Measurements from ENCODE around the gene BZW1.

The BZW1 gene

DNA sequence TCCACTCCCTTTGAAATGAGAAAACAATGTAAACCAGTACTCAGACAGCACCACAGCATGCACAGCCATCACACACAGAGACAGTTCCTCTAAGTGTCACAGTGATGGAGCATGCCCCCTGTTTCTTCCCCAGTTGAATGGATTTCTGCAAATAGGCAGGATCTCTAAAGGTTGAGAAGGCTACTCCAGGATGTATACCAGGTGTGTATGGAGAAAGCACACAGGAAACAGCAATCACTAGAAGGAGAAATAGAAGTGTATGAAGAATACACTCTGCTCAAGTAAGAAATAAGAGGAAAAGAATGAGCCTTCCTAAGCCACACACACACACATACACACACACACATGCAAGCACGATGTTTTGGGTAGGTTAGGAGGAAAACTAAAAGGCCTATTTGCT lies 38.6 kb upstream of the BZW1 start:
- H3K4me1 ChIP-seq (ENCODE audit: control insufficient read depth in 2 of 2, insufficient read depth in 1 of 2, low read depth in 1 of 2, low read length in 2 of 2) = no peaks in the 10 kb centered on the region
- peaks cover 0 to 31% (median 0%) of the 10 kb centered on the region in 3 experiments for H3K27me3 ChIP-seq (ENCODE audit: control insufficient read depth in 3 of 3, insufficient read depth in 3 of 3, low read depth in 1 of 3, low read length in 3 of 3)
- no peak overlapping the region for H3K27ac ChIP-seq (replicated peaks; ENCODE audit: low read length)
- no peak overlapping the region for H3K14ac ChIP-seq (ENCODE audit: low read length)
- no peak overlapping the region for H4K8ac ChIP-seq (ENCODE audit: low read depth, low read length)
- H2BK12ac ChIP-seq (ENCODE audit: low read length) = no peak overlapping the region
- H4K91ac ChIP-seq (ENCODE audit: low read depth, low read length, poor library complexity) = no peak overlapping the region
- no peak overlapping the region for H3K23ac ChIP-seq (ENCODE audit: low read depth, low read length, poor library complexity)
- no peak overlapping the region for H2BK120ac ChIP-seq (ENCODE audit: low read depth, low read length)
- no peak overlapping the region for H3K4me3 ChIP-seq (ENCODE audit: low read length in 2 of 2)
- H3K9me3 ChIP-seq (replicated peaks in 1 of 2; ENCODE audit: control insufficient read depth in 2 of 2, insufficient read depth in 1 of 2, low read depth in 1 of 2, low read length in 2 of 2) = no peaks in the 10 kb centered on the region
- H3K18ac ChIP-seq (ENCODE audit: low read length) = no peak overlapping the region
- no peaks in the 10 kb centered on the region for H3K36me3 ChIP-seq (replicated peaks in 1 of 2; ENCODE audit: control insufficient read depth in 2 of 2, insufficient read depth in 2 of 2, low read length in 2 of 2)
- H3K4ac ChIP-seq (ENCODE audit: low read length) = no peak overlapping the region
- no peak overlapping the region for H3K9ac ChIP-seq (ENCODE audit: low read depth, low read length, poor library complexity)
- no CpG with 5 or more reads among the region's 1 CpG for WGBS, 2 donors (ENCODE audit: extremely low coverage in 2 of 2, insufficient read length in 2 of 2, insufficient replicate concordance in 1 of 2)
- no peak overlapping the region for H2BK5ac ChIP-seq (ENCODE audit: low read length)
- H2BK15ac ChIP-seq (ENCODE audit: low read length) = no peak overlapping the region
- no peaks in the 10 kb centered on the region for H3K79me1 ChIP-seq (ENCODE audit: low read depth, low read length)
- DNase-seq (ENCODE audit: low spot score) = no peak
- H3K4me2 ChIP-seq (ENCODE audit: insufficient read depth, low read length, poor library complexity, severe bottlenecking) = no peak overlapping the region
- H2AFZ ChIP-seq (ENCODE audit: low read length) = no peak overlapping the region
- H2AK5ac ChIP-seq (ENCODE audit: low read depth, low read length) = no peak overlapping the region

DNA sequence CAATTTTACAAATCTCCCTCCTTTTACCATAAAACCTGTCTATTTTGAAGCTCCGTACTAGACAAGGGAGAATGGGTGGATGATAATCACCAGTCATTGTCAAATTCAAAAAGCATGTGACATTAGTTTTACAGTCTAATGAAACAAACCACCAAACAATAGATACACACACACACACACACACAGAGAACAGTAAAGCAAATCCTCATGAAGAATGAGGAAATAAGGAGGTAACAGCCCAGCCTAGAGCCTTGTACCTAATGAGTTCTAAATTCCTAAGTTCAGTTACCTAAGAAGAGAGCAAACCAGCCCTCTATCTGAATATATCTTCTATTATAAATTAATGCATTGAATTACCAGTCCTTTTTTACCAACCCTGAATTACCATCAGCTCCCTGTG lies 36.8 kb upstream of the BZW1 start:
- H3K4me2 ChIP-seq (ENCODE audit: insufficient read depth, low read length, poor library complexity, severe bottlenecking) = no peak overlapping the region

DNA sequence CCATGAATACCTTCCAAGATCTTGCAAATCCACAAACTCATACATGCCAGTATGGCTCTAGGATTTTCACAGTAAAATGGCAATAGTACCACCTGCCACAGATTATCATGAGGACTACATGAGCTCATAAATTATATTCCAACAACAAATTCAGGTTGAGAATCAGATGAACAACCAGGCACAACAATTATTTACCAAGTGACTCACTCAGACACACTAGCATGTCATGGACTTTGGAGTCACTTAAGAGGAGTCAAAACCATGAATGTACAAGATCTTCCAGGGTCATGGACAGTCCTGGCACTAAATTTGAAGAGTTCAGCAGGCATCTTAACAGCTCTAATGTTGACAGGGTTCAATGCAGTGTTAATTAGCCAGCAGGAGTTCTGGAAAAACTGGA lies 34.4 kb upstream of the BZW1 start:
- Histone ChIP-seq H3K18ac (ENCODE audit: low read length) (no peak overlapping the region), H3K9ac (ENCODE audit: low read depth, low read length, poor library complexity) (no peak overlapping the region), H4K91ac (ENCODE audit: low read depth, low read length, poor library complexity) (no peak overlapping the region), H2AFZ (ENCODE audit: low read length) (no peak overlapping the region), H3K9me3 (replicated peaks in 1 of 2; ENCODE audit: control insufficient read depth in 2 of 2, insufficient read depth in 1 of 2, low read depth in 1 of 2, low read length in 2 of 2) (no peaks in the 10 kb centered on the region), H3K23ac (ENCODE audit: low read depth, low read length, poor library complexity) (no peak overlapping the region), H3K27ac (replicated peaks; ENCODE audit: low read length) (no peak overlapping the region), H3K36me3 (replicated peaks in 1 of 2; ENCODE audit: control insufficient read depth in 2 of 2, insufficient read depth in 2 of 2, low read length in 2 of 2) (no peaks in the 10 kb centered on the region), H3K14ac (ENCODE audit: low read length) (no peak overlapping the region), H3K4me3 (ENCODE audit: low read length in 2 of 2) (no peak overlapping the region), H3K4me1 (ENCODE audit: control insufficient read depth in 2 of 2, insufficient read depth in 1 of 2, low read depth in 1 of 2, low read length in 2 of 2) (no peaks in the 10 kb centered on the region), H2BK120ac (ENCODE audit: low read depth, low read length) (no peak overlapping the region), H2AK5ac (ENCODE audit: low read depth, low read length) (no peak overlapping the region), H3K27me3 (ENCODE audit: control insufficient read depth in 3 of 3, insufficient read depth in 3 of 3, low read depth in 1 of 3, low read length in 3 of 3) (peaks cover 0 to 32% (median 0%) of the 10 kb centered on the region in 3 experiments), H2BK15ac (ENCODE audit: low read length) (no peak overlapping the region), H3K4ac (ENCODE audit: low read length) (no peak overlapping the region), H4K8ac (ENCODE audit: low read depth, low read length) (no peak overlapping the region), H2BK12ac (ENCODE audit: low read length) (no peak overlapping the region), H2BK5ac (ENCODE audit: low read length) (no peak overlapping the region), H3K79me1 (ENCODE audit: low read depth, low read length) (no peaks in the 10 kb centered on the region), H3K4me2 (ENCODE audit: insufficient read depth, low read length, poor library complexity, severe bottlenecking) (no peak overlapping the region)
- no peak for DNase-seq (ENCODE audit: low spot score)

More for the DNA sequence above, 36.8 kb upstream of the BZW1 start:
- H2BK120ac ChIP-seq (ENCODE audit: low read depth, low read length) = no peak overlapping the region
- H3K27ac ChIP-seq (replicated peaks; ENCODE audit: low read length) = no peak overlapping the region
- H4K8ac ChIP-seq (ENCODE audit: low read depth, low read length) = no peak overlapping the region
- no peak overlapping the region for H3K14ac ChIP-seq (ENCODE audit: low read length)
- H3K79me1 ChIP-seq (ENCODE audit: low read depth, low read length) = no peaks in the 10 kb centered on the region
- H3K9ac ChIP-seq (ENCODE audit: low read depth, low read length, poor library complexity) = no peak overlapping the region
- no peak overlapping the region for H2BK15ac ChIP-seq (ENCODE audit: low read length)
- H2AFZ ChIP-seq (ENCODE audit: low read length) = no peak overlapping the region
- H3K27me3 ChIP-seq (ENCODE audit: control insufficient read depth in 3 of 3, insufficient read depth in 3 of 3, low read depth in 1 of 3, low read length in 3 of 3) = peaks cover 0 to 40% (median 0%) of the 10 kb centered on the region in 3 experiments
- no peak overlapping the region for H2AK5ac ChIP-seq (ENCODE audit: low read depth, low read length)
- no peak overlapping the region for H3K23ac ChIP-seq (ENCODE audit: low read depth, low read length, poor library complexity)
- H3K4me3 ChIP-seq (ENCODE audit: low read length in 2 of 2) = no peak overlapping the region
- DNase-seq (ENCODE audit: low spot score) = no peak
- no CpG with 5 or more reads among the region's 1 CpG for WGBS, 2 donors (ENCODE audit: extremely low coverage in 2 of 2, insufficient read length in 2 of 2, insufficient replicate concordance in 1 of 2)
- no peak overlapping the region for H3K18ac ChIP-seq (ENCODE audit: low read length)
- no peak overlapping the region for H2BK5ac ChIP-seq (ENCODE audit: low read length)
- no peaks in the 10 kb centered on the region for H3K36me3 ChIP-seq (replicated peaks in 1 of 2; ENCODE audit: control insufficient read depth in 2 of 2, insufficient read depth in 2 of 2, low read length in 2 of 2)
- H3K4me1 ChIP-seq (ENCODE audit: control insufficient read depth in 2 of 2, insufficient read depth in 1 of 2, low read depth in 1 of 2, low read length in 2 of 2) = no peaks in the 10 kb centered on the region
- H4K91ac ChIP-seq (ENCODE audit: low read depth, low read length, poor library complexity) = no peak overlapping the region
- H3K4ac ChIP-seq (ENCODE audit: low read length) = no peak overlapping the region
- H3K9me3 ChIP-seq (replicated peaks in 1 of 2; ENCODE audit: control insufficient read depth in 2 of 2, insufficient read depth in 1 of 2, low read depth in 1 of 2, low read length in 2 of 2) = no peaks in the 10 kb centered on the region
- no peak overlapping the region for H2BK12ac ChIP-seq (ENCODE audit: low read length)

DNA sequence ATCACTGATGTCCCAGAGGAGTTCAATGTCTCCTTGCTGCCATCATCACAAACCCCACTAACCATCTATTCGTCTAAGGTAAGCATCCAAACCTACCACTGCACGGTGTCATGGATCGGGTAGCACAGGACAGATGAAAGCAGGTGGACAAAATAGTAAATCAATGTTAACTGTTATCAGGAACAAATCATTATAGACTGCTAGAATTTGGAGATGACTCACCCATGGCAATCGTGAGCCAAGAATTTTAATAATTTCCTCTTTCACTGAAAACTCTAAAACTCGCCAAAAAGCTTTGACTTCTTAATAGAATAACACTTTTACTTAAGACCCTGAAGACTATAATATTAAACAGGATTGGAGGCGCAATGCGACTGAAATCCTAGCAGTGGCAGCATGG lies 33.7 kb upstream of the BZW1 start:
- H2AK5ac ChIP-seq (ENCODE audit: low read depth, low read length) = no peak overlapping the region
- H3K4me1 ChIP-seq (ENCODE audit: control insufficient read depth in 2 of 2, insufficient read depth in 1 of 2, low read depth in 1 of 2, low read length in 2 of 2) = no peaks in the 10 kb centered on the region
- no peaks in the 10 kb centered on the region for H3K9me3 ChIP-seq (replicated peaks in 1 of 2; ENCODE audit: control insufficient read depth in 2 of 2, insufficient read depth in 1 of 2, low read depth in 1 of 2, low read length in 2 of 2)
- no peak overlapping the region for H3K27ac ChIP-seq (replicated peaks; ENCODE audit: low read length)
- H2BK12ac ChIP-seq (ENCODE audit: low read length) = no peak overlapping the region
- H4K8ac ChIP-seq (ENCODE audit: low read depth, low read length) = no peak overlapping the region
- H3K4me3 ChIP-seq (ENCODE audit: low read length in 2 of 2) = no peak overlapping the region
- H3K27me3 ChIP-seq (ENCODE audit: control insufficient read depth in 3 of 3, insufficient read depth in 3 of 3, low read depth in 1 of 3, low read length in 3 of 3) = peaks cover 0 to 35% (median 0%) of the 10 kb centered on the region in 3 experiments
- WGBS, 2 donors (ENCODE audit: extremely low coverage in 2 of 2, insufficient read length in 2 of 2, insufficient replicate concordance in 1 of 2) = no CpG with 5 or more reads among the region's 7 CpGs
- no peak overlapping the region for H3K9ac ChIP-seq (ENCODE audit: low read depth, low read length, poor library complexity)
- H3K36me3 ChIP-seq (replicated peaks in 1 of 2; ENCODE audit: control insufficient read depth in 2 of 2, insufficient read depth in 2 of 2, low read length in 2 of 2) = no peaks in the 10 kb centered on the region
- no peaks in the 10 kb centered on the region for H3K79me1 ChIP-seq (ENCODE audit: low read depth, low read length)
- no peak overlapping the region for H3K23ac ChIP-seq (ENCODE audit: low read depth, low read length, poor library complexity)
- H2BK15ac ChIP-seq (ENCODE audit: low read length) = no peak overlapping the region
- no peak overlapping the region for H2AFZ ChIP-seq (ENCODE audit: low read length)
- no peak overlapping the region for H3K4me2 ChIP-seq (ENCODE audit: insufficient read depth, low read length, poor library complexity, severe bottlenecking)
- no peak for DNase-seq (ENCODE audit: low spot score)
- H2BK5ac ChIP-seq (ENCODE audit: low read length) = no peak overlapping the region
- no peak overlapping the region for H3K4ac ChIP-seq (ENCODE audit: low read length)
- H3K14ac ChIP-seq (ENCODE audit: low read length) = no peak overlapping the region
- no peak overlapping the region for H2BK120ac ChIP-seq (ENCODE audit: low read depth, low read length)
- no peak overlapping the region for H3K18ac ChIP-seq (ENCODE audit: low read length)
- H4K91ac ChIP-seq (ENCODE audit: low read depth, low read length, poor library complexity) = no peak overlapping the region

Data from neuronal stem cell (in vitro differentiated cells).